H9 (cell line): ENCODE measurements around the gene REV1. TPM values are rescaled to one million over a fixed set of nuclear protein-coding genes. Genes with fewer than 3 reads are reported as not detected.

Experiments used
- DNase-seq: peaks from one replicate; pipeline ENCODE4 v3.0.0-alpha.2; 2017
- H2AFZ ChIP-seq: one replicate; pipeline ENCODE4 v1.6.1; 2013; ENCODE audit warnings: mild to moderate bottlenecking, low read length, control low read depth, moderate library complexity
- H2AK5ac ChIP-seq: 2 replicates; pipeline ENCODE4 v1.6.1; 2013; ENCODE audit warnings: low read length, control low read depth, mixed read lengths; ENCODE audit not compliant: insufficient read length
- H2BK120ac ChIP-seq: one replicate; pipeline ENCODE4 v1.6.1; 2013; ENCODE audit warnings: low read depth, mild to moderate bottlenecking, low read length, control low read depth, inconsistent platforms; ENCODE audit not compliant: poor library complexity, severe bottlenecking
- H2BK12ac ChIP-seq: 2 replicates; pipeline ENCODE4 v1.6.1; 2013; ENCODE audit warnings: low read length, control low read depth, mixed read lengths, low read depth; ENCODE audit not compliant: insufficient read length
- H2BK15ac ChIP-seq: 2 replicates; pipeline ENCODE4 v1.6.1; 2013; ENCODE audit warnings: low read depth, low read length, control low read depth
- H2BK20ac ChIP-seq: one replicate; pipeline ENCODE4 v1.6.1; 2013; ENCODE audit warnings: low read depth, mild to moderate bottlenecking, low read length, control low read depth, inconsistent platforms; ENCODE audit not compliant: poor library complexity, severe bottlenecking
- H2BK5ac ChIP-seq: 2 replicates; pipeline ENCODE4 v1.6.1; 2013; ENCODE audit warnings: low read length, control low read depth, mixed read lengths; ENCODE audit not compliant: insufficient read length
- H3K14ac ChIP-seq: 2 replicates; pipeline ENCODE4 v1.6.1; 2013; ENCODE audit warnings: low read length, control low read depth; ENCODE audit not compliant: insufficient read depth
- H3K18ac ChIP-seq: 2 replicates; pipeline ENCODE4 v1.6.1; 2013; ENCODE audit warnings: low read depth, mild to moderate bottlenecking, mixed read lengths, low read length, control low read depth; ENCODE audit not compliant: insufficient read length
- H3K23ac ChIP-seq: 2 replicates; pipeline ENCODE4 v1.6.1; 2013; ENCODE audit warnings: low read length, control low read depth, mixed read lengths, low read depth; ENCODE audit not compliant: insufficient read length
- H3K23me2 ChIP-seq: 2 replicates; pipeline ENCODE4 v1.6.1; 2013; ENCODE audit warnings: low read depth, mild to moderate bottlenecking, mixed read lengths, low read length, control low read depth; ENCODE audit not compliant: insufficient read length, poor library complexity, severe bottlenecking
- H3K27ac ChIP-seq: 2 replicates; pipeline ENCODE4 v1.5.1; 2013; ENCODE audit warnings: low read length, control low read depth, mixed read lengths, low read depth; ENCODE audit not compliant: insufficient read length
- H3K27me3 ChIP-seq: 2 replicates; pipeline ENCODE4 v1.6.1; 2013; ENCODE audit warnings: low read length, control low read depth, inconsistent platforms; ENCODE audit not compliant: insufficient read depth
- H3K4ac ChIP-seq: 2 replicates; pipeline ENCODE4 v1.6.1; 2013; ENCODE audit warnings: low read depth, mild to moderate bottlenecking, control low read depth, inconsistent platforms, low read length, moderate library complexity
- H3K4me1 ChIP-seq: 2 replicates; pipeline ENCODE4 v1.6.1; 2013; ENCODE audit warnings: low read length, control low read depth, inconsistent platforms; ENCODE audit not compliant: insufficient read depth
- H3K4me2 ChIP-seq: 2 replicates; pipeline ENCODE4 v1.6.1; 2013; ENCODE audit warnings: low read length, control low read depth, mixed read lengths; ENCODE audit not compliant: insufficient read length, insufficient read depth
- H3K56ac ChIP-seq: 2 replicates; pipeline ENCODE4 v1.6.1; 2013; ENCODE audit warnings: low read depth, mild to moderate bottlenecking, mixed read lengths, low read length, control low read depth; ENCODE audit not compliant: insufficient read length
- H3K79me1 ChIP-seq: 2 replicates; pipeline ENCODE4 v1.6.1; 2013; ENCODE audit warnings: low read depth, mild to moderate bottlenecking, moderate library complexity, low read length, control low read depth, inconsistent platforms; ENCODE audit not compliant: insufficient read depth, poor library complexity, severe bottlenecking
- H3K79me2 ChIP-seq: 2 replicates; pipeline ENCODE4 v1.6.1; 2013; ENCODE audit warnings: low read length, control low read depth, inconsistent platforms; ENCODE audit not compliant: insufficient read depth
- H3K9ac ChIP-seq: 2 replicates; pipeline ENCODE4 v1.6.1; 2013; ENCODE audit warnings: low read length, control low read depth, mixed read lengths; ENCODE audit not compliant: insufficient read length; ENCODE audit errors: extremely low read depth
- H3K9me3 ChIP-seq: one replicate; pipeline ENCODE4 v1.6.1; 2013; ENCODE audit warnings: low read depth, low read length, inconsistent platforms; ENCODE audit not compliant: control insufficient read depth
- H3T11ph ChIP-seq: one replicate; pipeline ENCODE4 v1.6.1; 2013; ENCODE audit warnings: mild to moderate bottlenecking, low read length, control low read depth, inconsistent platforms
- H4K20me1 ChIP-seq: one replicate; pipeline ENCODE4 v1.6.1; 2013; ENCODE audit not compliant: control insufficient read depth, insufficient read length, insufficient read depth
- H4K5ac ChIP-seq: 2 replicates; pipeline ENCODE4 v1.6.1; 2013; ENCODE audit warnings: low read depth, mild to moderate bottlenecking, mixed read lengths, low read length, control low read depth; ENCODE audit not compliant: insufficient read length
- H4K8ac ChIP-seq: replicated peaks from 2 replicates; pipeline ENCODE4 v1.6.1; 2013; ENCODE audit warnings: low read length, control low read depth, mixed read lengths, low read depth; ENCODE audit not compliant: insufficient read length
- H4K91ac ChIP-seq: 2 replicates; pipeline ENCODE4 v1.6.1; 2013; ENCODE audit warnings: low read depth, mild to moderate bottlenecking, moderate library complexity, mixed read lengths, low read length, control low read depth; ENCODE audit not compliant: insufficient read length
- H3K27ac Mint-ChIP-seq, 3 experiments: 2 replicates in 2 of 3; 3 replicates in 1 of 3; pipeline ENCODE4 v1.8.0; 2020 to 2021; ENCODE audit warnings: mixed read lengths in 3 of 3, mild to moderate bottlenecking in 1 of 3, moderate library complexity in 1 of 3
- H3K27me3 Mint-ChIP-seq: 2 replicates; pipeline ENCODE4 v1.8.0; 2021; ENCODE audit warnings: low read depth, mild to moderate bottlenecking, moderate library complexity, mixed read lengths
- H3K36me3 Mint-ChIP-seq, 3 experiments: 2 replicates in 2 of 3; 3 replicates in 1 of 3; pipeline ENCODE4 v1.8.0; 2020 to 2021; ENCODE audit warnings: low read depth in 3 of 3, mixed read lengths in 3 of 3; ENCODE audit not compliant: insufficient read depth in 1 of 3
- H3K4me1 Mint-ChIP-seq, 2 experiments: 2 replicates each; pipeline ENCODE4 v1.8.0; 2020; ENCODE audit warnings: mixed read lengths in 2 of 2
- H3K4me3 Mint-ChIP-seq, 2 experiments: 2 replicates in 1 of 2; 3 replicates in 1 of 2; pipeline ENCODE4 v1.8.0; 2020 to 2021; ENCODE audit warnings: mild to moderate bottlenecking in 2 of 2, mixed read lengths in 2 of 2, moderate library complexity in 1 of 2
- H3K9me3 Mint-ChIP-seq, 2 experiments: 2 replicates in 1 of 2; 3 replicates in 1 of 2; pipeline ENCODE4 v1.8.0; 2020; ENCODE audit warnings: mild to moderate bottlenecking in 2 of 2, mixed read lengths in 2 of 2, moderate library complexity in 1 of 2
- WGBS: extraction: QIAGEN DNeasy Blood & Tissue Kit; methylation state at CpG from one replicate; pipeline ENCODE4 v1.1.7; 2013; ENCODE audit warnings: missing lambda C conversion rate, low lambda C conversion rate, mixed read lengths; ENCODE audit not compliant: insufficient read length; ENCODE audit errors: extremely low coverage; 5-methylcytosine and 5-hydroxymethylcytosine counted together
- total RNA-seq: library from RNA; stranded (reverse); gene quantifications from 2 replicates; pipeline ENCODE4 v1.2.1, GENCODE V29; 2021
- TF ChIP-seq, protein P1 (sequence below): fragments of 200-600 bp; sonication (generic); conservative IDR thresholded peaks from 3 replicates; pipeline ENCODE4 v1.8.0; 2021; ENCODE audit warnings: antibody characterized with exemption, mild to moderate bottlenecking

Gene REV1
- total RNA-seq, 1 experiment from 2014 or later = 41.6 TPM

DNA sequence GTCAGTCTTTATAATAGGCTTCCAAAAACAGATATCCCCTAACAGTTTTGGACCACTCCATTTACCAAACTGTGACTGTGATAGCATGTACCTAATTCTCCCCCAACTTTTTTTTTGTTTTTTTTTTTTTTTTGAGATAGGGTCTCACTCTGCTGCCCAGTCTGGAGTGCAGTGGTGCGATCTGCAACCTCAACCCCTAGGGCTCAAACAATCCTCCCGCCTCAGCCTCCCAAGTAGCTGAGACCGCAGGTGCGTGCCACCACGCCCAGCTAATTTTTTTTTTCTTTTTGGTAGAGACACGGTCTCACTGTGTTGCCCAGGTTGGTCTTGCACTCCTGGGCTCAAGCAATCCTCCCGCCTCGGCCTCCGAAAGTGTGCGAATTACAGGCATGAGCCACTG is 52.9 kb downstream of the REV1 start:
- no peak for DNase-seq
- no peak overlapping the region for H2BK15ac ChIP-seq
- H4K20me1 ChIP-seq = no peaks in the 10 kb centered on the region
- no peak overlapping the region for H2AK5ac ChIP-seq
- Mint-ChIP-seq H3K9me3 (no peaks in the 10 kb centered on the region), H3K36me3 (peaks cover 7 to 33% (median 23%) of the 10 kb centered on the region in 3 experiments), H3K27me3 (no peaks in the 10 kb centered on the region), H3K27ac (0 out of 7 replicates have a peak overlapping the region, but pooled peaks of 1 of the 3 experiments have one; percentile 44), H3K4me3 (no peak overlapping the region), H3K4me1 (peaks cover 14 to 27% of the 10 kb centered on the region in 2 experiments)
- no peak overlapping the region for H2BK5ac ChIP-seq
- H2BK20ac ChIP-seq = no peak overlapping the region
- no peaks in the 10 kb centered on the region for H3K27me3 ChIP-seq
- no peak overlapping the region for H3T11ph ChIP-seq
- H3K9me3 ChIP-seq = no peaks in the 10 kb centered on the region
- H3K14ac ChIP-seq = no peak overlapping the region
- no peak overlapping the region for H3K4ac ChIP-seq
- H3K27ac ChIP-seq = no peak overlapping the region
- H4K5ac ChIP-seq = no peak overlapping the region
- H3K4me1 ChIP-seq = peaks cover 8% of the 10 kb centered on the region; the same call in 1 of the 2 replicates
- no peaks in the 10 kb centered on the region for H3K23me2 ChIP-seq
- no peak overlapping the region for H2BK12ac ChIP-seq
- no peak overlapping the region for H4K91ac ChIP-seq
- H4K8ac ChIP-seq = no peak overlapping the region
- H3K23ac ChIP-seq = no peak overlapping the region
- WGBS = no CpG with 5 or more reads among the region's 10 CpGs
- no peak overlapping the region for H3K4me2 ChIP-seq
- no peaks in the 10 kb centered on the region for H3K79me1 ChIP-seq
- TF ChIP-seq, protein P1, sequence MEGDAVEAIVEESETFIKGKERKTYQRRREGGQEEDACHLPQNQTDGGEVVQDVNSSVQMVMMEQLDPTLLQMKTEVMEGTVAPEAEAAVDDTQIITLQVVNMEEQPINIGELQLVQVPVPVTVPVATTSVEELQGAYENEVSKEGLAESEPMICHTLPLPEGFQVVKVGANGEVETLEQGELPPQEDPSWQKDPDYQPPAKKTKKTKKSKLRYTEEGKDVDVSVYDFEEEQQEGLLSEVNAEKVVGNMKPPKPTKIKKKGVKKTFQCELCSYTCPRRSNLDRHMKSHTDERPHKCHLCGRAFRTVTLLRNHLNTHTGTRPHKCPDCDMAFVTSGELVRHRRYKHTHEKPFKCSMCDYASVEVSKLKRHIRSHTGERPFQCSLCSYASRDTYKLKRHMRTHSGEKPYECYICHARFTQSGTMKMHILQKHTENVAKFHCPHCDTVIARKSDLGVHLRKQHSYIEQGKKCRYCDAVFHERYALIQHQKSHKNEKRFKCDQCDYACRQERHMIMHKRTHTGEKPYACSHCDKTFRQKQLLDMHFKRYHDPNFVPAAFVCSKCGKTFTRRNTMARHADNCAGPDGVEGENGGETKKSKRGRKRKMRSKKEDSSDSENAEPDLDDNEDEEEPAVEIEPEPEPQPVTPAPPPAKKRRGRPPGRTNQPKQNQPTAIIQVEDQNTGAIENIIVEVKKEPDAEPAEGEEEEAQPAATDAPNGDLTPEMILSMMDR = no peak
- no peak overlapping the region for H3K56ac ChIP-seq
- H3K18ac ChIP-seq = no peak overlapping the region
- no peak overlapping the region for H2BK120ac ChIP-seq
- no peak overlapping the region for H3K9ac ChIP-seq
- no peaks in the 10 kb centered on the region; the same call in 1 of the 2 replicates for H3K79me2 ChIP-seq
- H2AFZ ChIP-seq = no peak overlapping the region
